GM12873 (cell line): Measurements from ENCODE around the gene DLX6.

Experiments used
- TF ChIP-seq, protein P1 (sequence below): IDR thresholded peaks from 2 replicates; pipeline ENCODE4 v1.5.1; 2012; ENCODE audit warnings: low read depth, mild to moderate bottlenecking, moderate library complexity, low read length, control low read depth; ENCODE audit not compliant: insufficient read depth; ENCODE audit errors: missing control alignments

The DLX6 gene

DNA sequence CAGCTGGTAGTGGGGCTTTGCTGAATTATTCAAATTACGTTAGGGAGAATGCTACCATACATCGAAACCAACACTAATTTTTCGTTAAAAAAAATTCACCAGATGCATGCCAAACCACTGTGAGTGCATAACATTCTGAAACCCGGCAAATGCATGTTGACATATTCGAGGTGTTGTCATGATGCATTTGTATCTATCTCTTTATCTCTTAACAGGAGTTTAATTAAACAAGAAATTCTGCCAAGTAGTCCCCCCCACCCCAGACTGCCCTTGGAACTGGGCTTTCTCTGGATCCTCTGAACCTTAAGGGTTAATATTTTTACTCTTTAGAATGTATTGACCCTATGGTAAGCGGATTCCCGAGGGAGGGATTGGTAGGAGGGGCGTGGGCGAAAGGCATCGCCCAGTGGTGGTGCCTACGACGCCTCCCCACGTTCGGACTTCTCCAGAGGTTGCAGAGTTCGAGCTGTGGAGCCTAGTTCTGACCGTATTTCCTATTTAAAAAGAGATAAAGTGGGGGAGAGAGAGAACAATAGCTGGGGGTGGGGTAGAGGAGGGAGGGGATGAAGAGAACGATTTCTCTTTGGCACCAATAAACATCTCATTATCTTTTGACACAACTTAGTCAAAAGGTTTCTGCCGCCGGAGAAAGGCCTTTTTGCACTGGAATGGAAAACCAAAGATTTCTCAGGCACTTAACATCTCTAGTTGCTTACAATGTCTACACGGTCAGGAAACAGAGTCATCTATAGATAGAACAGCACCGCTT lies 7.2 kb downstream of the DLX6 start:
- TF ChIP-seq, protein P1, sequence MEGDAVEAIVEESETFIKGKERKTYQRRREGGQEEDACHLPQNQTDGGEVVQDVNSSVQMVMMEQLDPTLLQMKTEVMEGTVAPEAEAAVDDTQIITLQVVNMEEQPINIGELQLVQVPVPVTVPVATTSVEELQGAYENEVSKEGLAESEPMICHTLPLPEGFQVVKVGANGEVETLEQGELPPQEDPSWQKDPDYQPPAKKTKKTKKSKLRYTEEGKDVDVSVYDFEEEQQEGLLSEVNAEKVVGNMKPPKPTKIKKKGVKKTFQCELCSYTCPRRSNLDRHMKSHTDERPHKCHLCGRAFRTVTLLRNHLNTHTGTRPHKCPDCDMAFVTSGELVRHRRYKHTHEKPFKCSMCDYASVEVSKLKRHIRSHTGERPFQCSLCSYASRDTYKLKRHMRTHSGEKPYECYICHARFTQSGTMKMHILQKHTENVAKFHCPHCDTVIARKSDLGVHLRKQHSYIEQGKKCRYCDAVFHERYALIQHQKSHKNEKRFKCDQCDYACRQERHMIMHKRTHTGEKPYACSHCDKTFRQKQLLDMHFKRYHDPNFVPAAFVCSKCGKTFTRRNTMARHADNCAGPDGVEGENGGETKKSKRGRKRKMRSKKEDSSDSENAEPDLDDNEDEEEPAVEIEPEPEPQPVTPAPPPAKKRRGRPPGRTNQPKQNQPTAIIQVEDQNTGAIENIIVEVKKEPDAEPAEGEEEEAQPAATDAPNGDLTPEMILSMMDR, result no peak

DNA sequence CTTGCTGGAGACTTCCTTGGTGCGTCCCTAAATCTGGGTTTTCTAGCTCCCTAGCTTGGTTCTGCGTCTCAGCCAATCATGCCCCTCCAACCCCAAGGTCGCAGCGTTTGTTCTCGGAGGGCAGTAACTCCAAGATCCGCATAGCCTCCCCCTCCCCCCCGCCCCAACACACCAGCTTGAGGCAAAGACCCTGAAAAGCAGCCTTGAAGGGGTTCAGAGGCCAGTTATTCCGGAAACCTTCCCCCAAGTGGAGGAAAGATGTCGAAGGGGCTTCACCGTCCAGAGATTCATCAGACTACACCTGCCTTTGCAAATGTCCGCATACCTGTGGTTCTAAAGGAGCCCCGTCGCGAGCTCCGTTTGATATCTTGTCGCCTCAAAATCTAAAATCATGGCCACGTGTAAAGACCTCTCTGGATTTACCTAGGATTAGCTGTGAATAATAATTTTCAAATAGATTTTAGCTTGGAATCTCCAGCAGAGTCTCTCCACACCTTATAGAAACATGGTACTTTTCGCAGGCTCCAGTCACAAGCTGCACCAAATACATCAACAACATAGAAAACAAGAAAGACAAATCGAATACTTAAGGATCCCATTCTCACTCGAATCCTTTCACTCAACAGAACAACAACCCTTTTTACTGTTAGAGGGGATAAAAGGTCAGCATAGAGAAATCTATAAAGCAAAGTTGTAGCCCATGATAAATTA lies 7.9 kb downstream of the DLX6 start:
- TF ChIP-seq, protein P1, result no peak

GRCh38 chr7:97013845-97014134 lies 8.4 kb downstream of the DLX6 start:
- TF ChIP-seq, protein P1, result no peak

DNA sequence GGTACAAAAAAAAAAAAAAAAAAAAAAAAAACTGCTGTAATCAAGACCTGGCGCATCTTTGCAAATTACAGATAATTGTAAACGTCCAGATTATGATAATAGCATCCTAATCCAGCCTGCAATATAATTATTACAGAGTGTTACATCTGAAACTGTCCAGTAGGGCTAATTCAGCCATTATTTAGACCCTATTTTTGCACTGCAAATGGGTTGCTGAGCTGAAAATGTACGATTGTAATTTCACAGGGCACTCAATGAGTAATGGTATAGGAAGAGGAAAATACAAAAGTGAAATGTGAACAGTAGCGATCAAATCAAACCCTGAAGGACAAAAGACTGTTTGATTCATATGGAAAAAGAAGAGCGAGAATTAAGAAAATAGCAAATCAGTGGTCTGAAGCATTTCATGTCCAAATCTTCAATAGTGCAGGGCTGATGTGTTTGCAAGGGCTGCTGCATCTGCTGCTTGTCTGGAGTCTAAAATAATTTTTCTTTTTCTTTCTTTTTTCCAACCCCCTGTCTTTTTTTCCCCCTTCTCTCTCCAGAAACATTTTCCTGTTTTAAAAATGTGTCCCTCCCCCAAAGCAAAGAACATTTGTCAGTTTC lies 8.9 kb downstream of the DLX6 start:
- TF ChIP-seq, protein P1, result no peak

DNA sequence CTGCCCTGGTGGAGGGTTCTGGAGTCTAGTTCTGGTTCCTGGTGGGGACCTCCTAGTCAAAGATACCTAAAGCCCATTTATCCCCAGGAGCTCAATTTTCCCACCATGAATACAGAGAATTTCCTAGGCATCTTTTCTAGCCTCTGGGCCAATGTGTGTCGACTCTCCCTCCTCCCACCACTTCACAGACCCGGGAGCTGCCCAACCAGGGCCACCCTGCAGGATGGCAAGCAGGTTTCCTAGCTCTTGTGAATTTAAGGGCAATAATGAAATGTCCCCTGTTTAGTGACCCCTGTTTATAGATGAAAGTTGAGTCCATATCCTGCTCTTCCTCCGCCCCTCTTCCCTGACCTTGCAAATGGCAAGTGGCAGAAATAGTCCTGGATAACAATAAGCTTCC lies 9.9 kb downstream of the DLX6 start:
- TF ChIP-seq, protein P1, result no peak

DNA sequence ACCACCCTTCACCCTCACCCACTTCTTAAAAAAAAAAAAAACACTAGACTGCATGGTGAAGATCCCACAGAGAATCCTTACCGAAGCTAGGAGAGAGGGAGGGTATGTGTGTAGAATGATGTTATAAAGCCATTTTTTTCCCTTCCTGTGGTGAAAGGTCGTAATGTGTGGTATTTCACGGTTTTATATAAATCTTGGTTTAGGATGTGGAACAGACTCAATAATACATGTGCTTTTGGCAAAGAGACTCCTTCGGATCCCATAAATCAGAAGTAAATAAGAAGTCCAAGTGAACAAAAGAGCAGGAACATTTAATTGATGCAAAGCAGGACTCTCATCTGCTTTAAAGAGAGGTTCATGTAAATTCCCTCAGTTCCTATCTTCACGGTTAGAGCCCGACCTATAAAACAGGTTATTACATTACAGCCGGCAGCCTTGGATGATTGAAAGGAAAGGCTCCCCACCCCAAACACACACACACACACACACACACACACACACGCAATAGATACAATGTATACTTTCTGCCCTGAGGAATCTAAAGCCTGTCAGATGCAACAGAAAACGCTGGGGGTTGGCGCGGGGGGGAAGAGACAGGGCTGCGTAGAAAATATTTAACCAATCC lies 10.5 kb downstream of the DLX6 start:
- TF ChIP-seq, protein P1, result no peak
